Stimulated activated naive B cell treated with anti-CD40 and anti-IgM and Interleukin-4, amounts not matched to agents 10 μg/mL and 1 μg/mL and 100 μg/mL, for 72 hours (primary cell): Measurements from ENCODE around the gene NR2C2AP.

Source experiments
- ATAC-seq, 2 donors: fragments of 150-1000 bp; cut with Tn5 transposase; replicated peaks; 2 replicates each; pipeline ENCODE4 v1.10.0; 2021; ENCODE audit warnings: moderate library complexity in 1 of 2
- DNase-seq: peaks from one replicate; pipeline ENCODE4 v3.0.0; 2021
- H3K27ac Mint-ChIP-seq: one replicate; pipeline ENCODE4 v1.8.0; 2022; ENCODE audit warnings: mild to moderate bottlenecking, mixed read lengths
- H3K27me3 Mint-ChIP-seq, 2 donors: one replicate each; pipeline ENCODE4 v1.8.0; 2022; ENCODE audit warnings: mixed read lengths in 2 of 2
- H3K36me3 Mint-ChIP-seq, 2 donors: one replicate each; pipeline ENCODE4 v1.8.0; 2022; ENCODE audit warnings: mixed read lengths in 2 of 2, mild to moderate bottlenecking in 1 of 2
- H3K4me1 Mint-ChIP-seq, 2 donors: one replicate each; pipeline ENCODE4 v1.8.0; 2022; ENCODE audit warnings: mixed read lengths in 2 of 2, mild to moderate bottlenecking in 1 of 2
- H3K4me3 Mint-ChIP-seq, 2 donors: one replicate each; pipeline ENCODE4 v1.8.0; 2022; ENCODE audit warnings: mild to moderate bottlenecking in 2 of 2, mixed read lengths in 2 of 2, moderate library complexity in 1 of 2
- H3K9me3 Mint-ChIP-seq, 2 donors: one replicate each; pipeline ENCODE4 v1.8.0; 2022; ENCODE audit warnings: mixed read lengths in 2 of 2, mild to moderate bottlenecking in 1 of 2

NR2C2AP gene

GRCh38 chr19:19209372-19209771 lies 6.2 kb upstream of the NR2C2AP start:
- Mint-ChIP-seq H3K4me1 (peaks cover 26 to 40% of the 10 kb centered on the region in 2 donors), H3K9me3 (peaks cover 6 to 8% of the 10 kb centered on the region in 2 donors), H3K36me3 (peaks cover 0 to 4% of the 10 kb centered on the region in 2 donors), H3K4me3 (no peak overlapping the region), H3K27ac (no peak overlapping the region), H3K27me3 (peaks cover 47 to 52% of the 10 kb centered on the region in 2 donors)
- no peak for DNase-seq
- ATAC-seq: peak; percentile 31 to 38

DNA sequence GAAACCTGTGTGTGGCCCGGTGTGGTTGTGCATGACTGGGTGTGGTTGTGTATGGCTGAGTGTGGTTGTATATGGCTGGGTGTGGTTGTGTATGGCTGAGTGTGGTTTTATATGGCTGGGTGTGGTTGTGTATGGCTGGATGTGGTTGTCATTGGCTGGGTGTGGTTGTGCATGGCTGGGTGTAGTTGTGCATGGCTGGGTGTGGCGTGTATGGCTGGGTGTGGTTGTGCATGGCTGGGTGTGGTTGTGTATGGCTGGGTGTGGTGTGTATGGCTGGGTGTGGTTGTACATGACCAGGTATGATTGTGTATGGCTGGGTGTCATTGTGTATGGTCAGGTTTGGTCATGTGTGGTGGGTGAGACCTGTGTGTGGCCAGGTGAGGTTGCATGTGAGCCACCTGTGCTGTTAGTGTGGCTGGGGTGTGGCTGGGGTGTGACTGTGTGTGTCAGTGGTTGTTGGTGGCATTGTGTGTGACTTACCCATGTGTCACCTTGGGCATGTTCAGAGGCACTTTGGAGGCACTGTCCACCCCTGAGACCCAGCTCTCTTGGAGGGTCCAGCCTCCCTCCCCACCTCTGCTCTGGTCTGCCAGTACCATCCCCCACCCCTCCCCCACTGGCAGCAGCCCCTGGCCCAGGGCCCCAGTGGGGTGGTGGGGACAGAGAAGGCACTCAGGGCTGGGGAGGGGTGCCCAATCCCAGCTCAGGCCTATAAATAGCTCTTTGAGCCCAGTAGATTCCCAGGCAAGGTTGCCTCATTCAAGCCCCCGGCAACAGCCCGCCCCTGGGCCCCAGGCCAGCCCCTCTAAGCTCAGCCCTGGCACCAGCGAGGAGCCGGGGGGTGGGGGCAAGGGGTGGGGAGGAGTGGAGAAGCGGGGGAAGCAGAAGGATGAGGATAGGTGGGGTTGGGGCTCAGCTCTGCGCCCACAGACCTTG lies 4.7 kb upstream of the NR2C2AP start:
- H3K9me3 Mint-ChIP-seq: peaks cover 8% of the 10 kb centered on the region in 2 donors
- H3K4me3 Mint-ChIP-seq: no peak overlapping the region
- peaks cover 33 to 38% of the 10 kb centered on the region in 2 donors for H3K27me3 Mint-ChIP-seq
- H3K36me3 Mint-ChIP-seq: peaks cover 0 to 7% of the 10 kb centered on the region in 2 donors
- ATAC-seq: no peak
- no peak for DNase-seq
- H3K27ac Mint-ChIP-seq: no peak overlapping the region
- H3K4me1 Mint-ChIP-seq: peaks cover 19 to 32% of the 10 kb centered on the region in 2 donors

- Mint-ChIP-seq H3K4me1 (peaks cover 23 to 42% of the 10 kb centered on the region in 2 donors), H3K9me3 (peaks cover 8% of the 10 kb centered on the region in 2 donors), H3K4me3 (no peak overlapping the region), H3K36me3 (peaks cover 0 to 15% of the 10 kb centered on the region in 2 donors), H3K27me3 (peaks cover 23 to 28% of the 10 kb centered on the region in 2 donors), H3K27ac (no peak overlapping the region)
- no peak for DNase-seq
- no peak for ATAC-seq
Observed at GRCh38 chr19:19206938-19207337, 3.7 kb upstream of the NR2C2AP start.

- Mint-ChIP-seq H3K27ac (no peak overlapping the region), H3K27me3 (peaks cover 14 to 18% of the 10 kb centered on the region in 2 donors), H3K4me1 (peaks cover 24 to 49% of the 10 kb centered on the region in 2 donors), H3K9me3 (peaks cover 8% of the 10 kb centered on the region in 2 donors), H3K36me3 (peaks cover 3 to 11% of the 10 kb centered on the region in 2 donors), H3K4me3 (no peak overlapping the region)
- DNase-seq: no peak
- ATAC-seq: no peak
Observed at GRCh38 chr19:19205416-19206410, 2.5 kb upstream of the NR2C2AP start.

DNA sequence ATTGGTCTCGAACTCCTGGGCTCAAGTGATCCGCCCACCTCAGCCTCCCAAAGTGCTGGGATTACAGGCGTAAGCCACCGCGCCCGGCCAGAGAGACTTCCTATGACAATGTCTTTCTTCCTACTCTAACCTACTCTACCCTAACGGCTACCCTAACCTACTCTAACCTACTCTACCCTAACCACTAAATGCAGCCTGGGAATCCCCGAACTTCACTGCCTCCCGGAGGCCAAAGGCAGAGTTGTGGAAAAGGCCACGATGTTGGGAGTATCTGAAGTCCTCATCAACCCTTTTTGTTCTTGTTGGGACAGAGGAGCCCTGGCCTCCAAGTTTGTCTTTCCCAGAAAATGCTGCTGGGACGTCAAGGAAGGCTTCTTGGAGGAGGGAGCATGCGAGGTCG lies 967 bp upstream of the NR2C2AP start:
- Mint-ChIP-seq H3K36me3 (peaks cover 7 to 16% of the 10 kb centered on the region in 2 donors), H3K27me3 (peaks cover 4 to 9% of the 10 kb centered on the region in 2 donors), H3K4me3 (peak overlapping the region; percentile 93 to 95), H3K9me3 (peaks cover 8% of the 10 kb centered on the region in 2 donors), H3K4me1 (peaks cover 27 to 52% of the 10 kb centered on the region in 2 donors), H3K27ac (peak overlapping the region; percentile 62)
- no peak for DNase-seq
- no peak for ATAC-seq

GRCh38 chr19:19202707-19203011 lies 555 bp downstream of the NR2C2AP start:
- peak; percentile 3 to 13 for ATAC-seq
- H3K27ac Mint-ChIP-seq: peak overlapping the region; percentile 95
- DNase-seq: no peak
- peaks cover 4 to 7% of the 10 kb centered on the region in 2 donors for H3K27me3 Mint-ChIP-seq
- peak overlapping the region; percentile 93 to 95 for H3K4me3 Mint-ChIP-seq
- peaks cover 20 to 30% of the 10 kb centered on the region in 2 donors for H3K36me3 Mint-ChIP-seq
- H3K9me3 Mint-ChIP-seq: peaks cover 5 to 7% of the 10 kb centered on the region in 2 donors
- peaks cover 26 to 49% of the 10 kb centered on the region in 2 donors for H3K4me1 Mint-ChIP-seq

GRCh38 chr19:19201697-19202630 lies 1.2 kb downstream of the NR2C2AP start:
- Mint-ChIP-seq H3K27me3 (peaks cover 0 to 4% of the 10 kb centered on the region in 2 donors), H3K27ac (peak overlapping the region; percentile 95), H3K9me3 (peaks cover 0 to 2% of the 10 kb centered on the region in 2 donors), H3K36me3 (peaks cover 25 to 37% of the 10 kb centered on the region in 2 donors), H3K4me3 (peak overlapping the region; percentile 93 to 95), H3K4me1 (peaks cover 19 to 42% of the 10 kb centered on the region in 2 donors)
- ATAC-seq: no peak
- DNase-seq: no peak

- Mint-ChIP-seq H3K36me3 (peaks cover 40 to 55% of the 10 kb centered on the region in 2 donors), H3K27me3 (no peaks in the 10 kb centered on the region), H3K9me3 (no peaks in the 10 kb centered on the region), H3K27ac (peak overlapping the region; percentile 92), H3K4me3 (peak overlapping the region; percentile 95 to 96), H3K4me1 (peaks cover 27 to 39% of the 10 kb centered on the region in 2 donors)
- no peak for ATAC-seq
- DNase-seq: no peak
Observed at GRCh38 chr19:19193926-19194325, 9.3 kb downstream of the NR2C2AP start.

DNA sequence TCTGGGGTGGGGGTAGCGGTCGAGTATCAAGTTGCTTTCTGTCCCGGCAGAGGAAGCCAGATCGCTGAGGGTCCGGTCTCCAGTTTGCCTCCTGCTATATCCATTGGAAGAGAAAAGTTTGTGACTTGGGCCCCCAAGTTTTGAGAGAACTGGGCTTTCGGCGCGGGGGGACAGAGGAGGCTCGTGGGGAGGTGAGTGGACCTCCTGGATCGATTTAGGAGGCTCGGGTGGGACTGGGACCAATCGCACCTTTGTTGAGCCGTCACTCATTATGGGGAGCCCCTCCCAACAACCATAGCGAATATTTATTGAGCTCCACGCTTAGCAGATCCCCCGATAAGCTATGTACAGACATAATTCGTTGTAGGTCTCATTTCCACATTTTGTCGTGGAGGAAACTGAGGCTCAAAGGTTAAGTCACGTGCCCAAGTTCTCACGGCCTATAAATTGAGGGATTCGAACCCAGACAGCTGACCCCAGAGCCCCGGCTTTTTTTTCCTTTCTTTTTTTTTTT lies 10.2 kb downstream of the NR2C2AP start:
- Mint-ChIP-seq H3K27me3 (no peaks in the 10 kb centered on the region), H3K4me3 (peak overlapping the region; percentile 95 to 96), H3K27ac (peak overlapping the region; percentile 99), H3K4me1 (peaks cover 27 to 48% of the 10 kb centered on the region in 2 donors), H3K36me3 (peaks cover 37 to 53% of the 10 kb centered on the region in 2 donors), H3K9me3 (no peaks in the 10 kb centered on the region)
- peak; percentile 17 to 20 for ATAC-seq
- DNase-seq: no peak

DNA sequence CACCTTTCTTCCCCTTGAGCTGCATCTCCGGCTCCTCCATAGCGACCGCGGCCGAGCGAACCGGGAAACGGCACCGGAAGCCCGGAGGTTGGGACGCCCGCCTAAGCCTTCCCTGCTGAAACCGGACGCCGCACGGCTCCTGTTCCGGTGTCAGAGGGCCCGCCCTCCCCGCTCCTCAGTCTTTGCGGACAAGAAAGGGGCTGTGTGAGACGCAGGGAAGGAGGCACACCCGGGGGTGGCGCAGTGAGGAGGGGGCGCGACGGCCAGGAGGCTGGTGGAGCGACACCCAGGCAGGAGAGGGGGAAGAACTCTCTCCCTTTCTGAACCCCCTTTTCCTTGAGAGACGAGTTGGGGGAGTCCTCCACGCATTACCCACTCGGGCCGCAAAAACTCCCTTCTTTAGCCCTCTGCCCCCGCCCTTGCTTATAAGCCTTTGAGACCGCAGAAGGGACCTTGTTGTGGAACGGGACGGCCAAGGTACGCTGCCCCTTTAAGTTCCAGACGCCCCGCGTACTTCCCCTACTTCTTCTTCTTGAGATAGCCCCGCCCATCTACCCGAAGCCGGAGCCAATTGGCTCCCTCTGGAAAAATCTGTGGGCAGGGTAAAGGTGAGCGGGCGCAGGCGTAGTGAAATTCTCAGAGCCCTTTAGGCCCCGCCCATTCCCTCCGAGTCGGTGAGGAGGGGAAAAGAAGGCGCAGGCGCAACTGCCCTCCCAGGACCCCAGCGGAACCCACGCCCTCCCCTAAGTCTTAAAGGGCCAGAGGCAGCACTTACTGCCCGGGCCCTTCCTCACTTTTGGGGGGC lies 10.9 kb downstream of the NR2C2AP start, which contains the start of the genes BORCS8 and RFXANK:
Gene BORCS8, minus strand, starts transcription at position 75 of the 805 bp plus-strand sequence. Its CDS starts 35 bp downstream, at position 40.
Gene RFXANK, plus strand, starts transcription at position 181 of the 805 bp plus-strand sequence. CDS start 1,689 bp downstream, outside the sequence.
- H3K4me3 Mint-ChIP-seq: peak within 1 kb of the TSS; percentile 95 to 96
- ATAC-seq: peak; percentile 85 to 88
- H3K27me3 Mint-ChIP-seq: no peaks in the 10 kb centered on the region
- no peaks in the 10 kb centered on the region for H3K9me3 Mint-ChIP-seq
- peak; percentile 99 for DNase-seq
- H3K27ac Mint-ChIP-seq: peak within 1 kb of the TSS; percentile 99
- peaks cover 27 to 48% of the 10 kb centered on the region in 2 donors for H3K4me1 Mint-ChIP-seq
- peaks cover 31 to 46% of the 10 kb centered on the region in 2 donors for H3K36me3 Mint-ChIP-seq

- Mint-ChIP-seq H3K4me1 (peaks cover 27 to 50% of the 10 kb centered on the region in 2 donors), H3K4me3 (peak overlapping the region; percentile 95 to 96), H3K27me3 (no peaks in the 10 kb centered on the region), H3K9me3 (peaks cover under 1 to 1% of the 10 kb centered on the region in 2 donors), H3K36me3 (peaks cover 32 to 46% of the 10 kb centered on the region in 2 donors), H3K27ac (peak overlapping the region; percentile 99)
- no peak for DNase-seq
- ATAC-seq: no peak
Observed at GRCh38 chr19:19191768-19192077, 11.5 kb downstream of the NR2C2AP start.

GRCh38 chr19:19186742-19187141 lies 16.5 kb downstream of the NR2C2AP start:
- DNase-seq: no peak
- Mint-ChIP-seq H3K9me3 (peaks cover 8 to 9% of the 10 kb centered on the region in 2 donors), H3K27ac (peak overlapping the region; percentile 69), H3K27me3 (no peaks in the 10 kb centered on the region), H3K36me3 (peaks cover 39 to 56% of the 10 kb centered on the region in 2 donors), H3K4me1 (peaks cover 30 to 42% of the 10 kb centered on the region in 2 donors), H3K4me3 (no peak overlapping the region)
- no peak for ATAC-seq
